WERI-Rb-1 (cell line): ENCODE results near the gene SLC19A2.

Experiments used
- DNase-seq: peaks from one replicate; pipeline ENCODE4 v3.0.0-alpha.2; 2020
- H3K27ac ChIP-seq: fragments of 250-450 bp; sonication (Bioruptor Pico); 2 replicates; pipeline ENCODE4 v1.5.1; 2020; ENCODE audit warnings: mild to moderate bottlenecking, moderate library complexity
- H3K27me3 ChIP-seq: fragments of 250-450 bp; sonication (Bioruptor Pico); 2 replicates; pipeline ENCODE4 v1.5.1; 2021; ENCODE audit warnings: mild to moderate bottlenecking, low read depth, moderate library complexity; ENCODE audit not compliant: insufficient read depth, severe bottlenecking
- H3K36me3 ChIP-seq: fragments of 250-450 bp; sonication (Bioruptor Pico); 2 replicates; pipeline ENCODE4 v1.5.1; 2020; ENCODE audit warnings: mild to moderate bottlenecking, moderate library complexity
- H3K4me3 ChIP-seq: 2 replicates; pipeline ENCODE4 v1.5.1; 2011; ENCODE audit warnings: low read depth, mild to moderate bottlenecking, control low read depth, low read length
- H3K9me3 ChIP-seq: fragments of 250-450 bp; sonication (Bioruptor Pico); 2 replicates; pipeline ENCODE4 v1.5.1; 2021; ENCODE audit warnings: mild to moderate bottlenecking, moderate library complexity; ENCODE audit not compliant: severe bottlenecking
- TF ChIP-seq, protein P1 (sequence below): IDR thresholded peaks from 2 replicates; pipeline ENCODE4 v1.5.1; 2011; ENCODE audit warnings: low read depth, mild to moderate bottlenecking, control low read depth, inconsistent platforms, low read length

SLC19A2 gene

DNA sequence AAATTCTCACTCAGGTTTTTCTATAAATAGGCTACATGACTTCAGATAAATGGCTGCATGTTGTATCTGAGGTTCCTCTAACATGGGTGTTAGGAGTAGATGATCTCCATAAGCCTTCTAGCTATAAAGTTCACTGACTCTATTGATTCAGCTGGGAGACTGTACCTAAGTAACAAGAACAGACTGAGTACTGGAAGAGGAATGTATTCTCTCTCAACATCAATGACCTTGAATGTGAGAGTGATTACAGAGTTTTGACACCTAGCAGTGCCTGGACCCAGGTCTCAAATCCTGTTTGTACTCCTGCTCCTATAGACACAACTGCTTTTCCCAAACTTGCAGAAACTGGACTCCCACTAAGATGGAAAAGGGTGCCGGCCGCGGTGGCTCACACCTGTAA is 8.6 kb upstream of the SLC19A2 start:
- TF ChIP-seq, protein P1, sequence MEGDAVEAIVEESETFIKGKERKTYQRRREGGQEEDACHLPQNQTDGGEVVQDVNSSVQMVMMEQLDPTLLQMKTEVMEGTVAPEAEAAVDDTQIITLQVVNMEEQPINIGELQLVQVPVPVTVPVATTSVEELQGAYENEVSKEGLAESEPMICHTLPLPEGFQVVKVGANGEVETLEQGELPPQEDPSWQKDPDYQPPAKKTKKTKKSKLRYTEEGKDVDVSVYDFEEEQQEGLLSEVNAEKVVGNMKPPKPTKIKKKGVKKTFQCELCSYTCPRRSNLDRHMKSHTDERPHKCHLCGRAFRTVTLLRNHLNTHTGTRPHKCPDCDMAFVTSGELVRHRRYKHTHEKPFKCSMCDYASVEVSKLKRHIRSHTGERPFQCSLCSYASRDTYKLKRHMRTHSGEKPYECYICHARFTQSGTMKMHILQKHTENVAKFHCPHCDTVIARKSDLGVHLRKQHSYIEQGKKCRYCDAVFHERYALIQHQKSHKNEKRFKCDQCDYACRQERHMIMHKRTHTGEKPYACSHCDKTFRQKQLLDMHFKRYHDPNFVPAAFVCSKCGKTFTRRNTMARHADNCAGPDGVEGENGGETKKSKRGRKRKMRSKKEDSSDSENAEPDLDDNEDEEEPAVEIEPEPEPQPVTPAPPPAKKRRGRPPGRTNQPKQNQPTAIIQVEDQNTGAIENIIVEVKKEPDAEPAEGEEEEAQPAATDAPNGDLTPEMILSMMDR: no peak
- H3K36me3 ChIP-seq: no peaks in the 10 kb centered on the region
- H3K4me3 ChIP-seq: no peak overlapping the region
- H3K9me3 ChIP-seq: no peaks in the 10 kb centered on the region
- no peak for DNase-seq
- H3K27me3 ChIP-seq: no peaks in the 10 kb centered on the region
- no peak overlapping the region for H3K27ac ChIP-seq

DNA sequence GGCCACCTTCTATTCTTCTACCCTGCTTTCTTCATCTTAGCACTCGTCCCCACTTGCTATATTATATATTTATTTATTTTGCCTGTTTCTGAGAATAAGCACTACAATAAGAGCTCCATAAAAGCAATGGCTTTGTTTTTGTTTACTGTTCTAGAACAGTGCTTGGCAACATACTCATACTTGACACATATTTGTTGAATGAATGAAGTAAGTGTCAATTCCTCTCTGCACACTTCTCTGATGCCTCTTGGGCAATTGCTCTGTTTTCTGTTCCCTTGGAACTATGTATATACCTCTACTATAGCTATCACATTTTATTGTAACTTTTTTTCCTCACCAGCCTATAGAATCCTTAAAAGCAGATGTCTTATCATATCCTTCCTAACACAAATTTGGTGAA is 7.5 kb upstream of the SLC19A2 start:
- DNase-seq: no peak
- Histone ChIP-seq H3K27me3 (no peaks in the 10 kb centered on the region), H3K36me3 (no peaks in the 10 kb centered on the region), H3K4me3 (no peak overlapping the region), H3K9me3 (no peaks in the 10 kb centered on the region), H3K27ac (no peak overlapping the region)
- TF ChIP-seq, protein P1: no peak

DNA sequence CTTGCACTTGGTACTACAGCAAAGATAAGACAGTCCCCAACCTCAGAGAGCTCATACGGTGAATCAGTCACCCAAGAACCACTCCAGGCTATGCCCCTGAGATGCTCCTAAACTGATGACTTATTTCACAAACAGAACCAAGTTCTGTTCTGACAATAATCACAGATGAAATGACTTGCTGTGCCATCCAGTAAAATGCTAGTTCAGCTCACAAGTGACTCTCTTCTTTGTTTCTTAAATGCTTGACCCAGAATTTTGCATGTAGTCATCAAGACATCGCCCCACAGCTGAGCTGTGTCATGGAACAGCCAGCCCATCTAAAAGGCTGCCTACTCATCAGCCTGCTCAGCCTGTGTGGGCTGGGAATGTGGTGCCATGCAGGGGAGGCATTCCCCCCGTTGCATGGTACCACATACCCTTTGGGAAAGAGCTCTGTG is 6.1 kb upstream of the SLC19A2 start:
- no peak for DNase-seq
- Histone ChIP-seq H3K27ac (no peak overlapping the region), H3K4me3 (no peak overlapping the region), H3K9me3 (no peaks in the 10 kb centered on the region), H3K27me3 (no peaks in the 10 kb centered on the region), H3K36me3 (no peaks in the 10 kb centered on the region)
- TF ChIP-seq, protein P1: no peak

DNA sequence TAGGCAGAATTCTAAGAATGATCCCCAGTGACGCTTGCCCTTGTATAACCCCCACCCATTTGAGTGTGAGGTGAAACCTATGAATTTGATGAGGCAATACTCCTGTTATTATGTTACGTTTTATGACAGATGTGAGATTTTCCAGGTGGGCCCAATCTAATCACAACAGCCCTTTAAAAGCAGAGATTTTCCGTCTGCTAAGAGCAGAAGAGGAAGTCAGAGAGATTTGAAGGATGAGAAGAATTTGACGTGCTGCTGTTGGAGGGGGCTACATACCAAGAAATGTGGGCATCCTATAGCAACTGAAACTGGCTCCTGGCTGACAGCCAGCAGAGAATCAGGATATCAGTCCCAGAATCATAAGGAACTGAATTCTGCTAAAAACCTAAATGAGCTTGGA is 2.4 kb upstream of the SLC19A2 start:
- no peak overlapping the region for H3K27ac ChIP-seq
- TF ChIP-seq, protein P1: no peak
- DNase-seq: no peak
- no peaks in the 10 kb centered on the region for H3K36me3 ChIP-seq
- no peaks in the 10 kb centered on the region for H3K9me3 ChIP-seq
- no peaks in the 10 kb centered on the region for H3K27me3 ChIP-seq
- H3K4me3 ChIP-seq: no peak overlapping the region

DNA sequence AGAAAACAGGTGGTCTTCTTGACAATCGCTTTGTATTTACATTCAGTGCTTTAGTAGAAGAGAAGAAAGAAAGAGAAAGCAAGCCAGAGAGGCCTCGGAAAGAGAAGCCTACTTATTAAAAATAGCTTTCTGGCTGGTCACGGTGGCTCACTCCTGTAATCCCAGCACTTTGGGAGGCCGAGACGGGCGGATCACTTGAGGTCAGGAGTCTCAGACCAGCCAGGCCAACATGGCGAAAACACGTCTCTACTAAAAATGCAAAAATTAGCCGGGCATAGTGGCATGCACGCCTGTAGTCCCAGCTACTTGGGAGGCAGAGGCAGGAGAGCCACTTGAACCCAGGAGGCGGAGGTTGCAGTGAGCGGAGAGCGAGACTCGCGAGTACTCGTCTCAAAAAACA is 1.8 kb upstream of the SLC19A2 start:
- peak; percentile 6 for DNase-seq
- Histone ChIP-seq H3K4me3 (no peak overlapping the region), H3K27ac (no peak overlapping the region), H3K27me3 (no peaks in the 10 kb centered on the region), H3K36me3 (no peaks in the 10 kb centered on the region), H3K9me3 (no peaks in the 10 kb centered on the region)
- TF ChIP-seq, protein P1: no peak

DNA sequence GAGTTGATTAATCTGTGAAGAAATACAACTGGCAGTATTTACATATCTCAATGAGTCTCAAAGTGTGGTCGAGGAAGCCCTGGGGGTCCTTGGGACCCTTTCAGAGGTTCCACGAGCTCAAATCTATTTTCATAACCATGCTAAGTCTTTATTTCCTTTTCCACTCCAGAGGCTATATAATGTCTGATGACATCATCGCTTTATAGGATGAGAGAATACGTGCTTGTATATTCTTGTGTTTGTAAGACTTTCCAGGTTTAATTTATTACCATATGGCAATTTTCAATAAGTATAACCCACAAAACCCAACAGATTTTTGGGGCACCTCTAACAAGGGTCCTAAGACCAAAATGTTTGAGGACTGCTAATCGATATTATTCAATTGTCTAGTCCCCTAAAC is 1.4 kb upstream of the SLC19A2 start:
- Histone ChIP-seq H3K9me3 (no peaks in the 10 kb centered on the region), H3K36me3 (no peaks in the 10 kb centered on the region), H3K27ac (no peak overlapping the region), H3K27me3 (no peaks in the 10 kb centered on the region), H3K4me3 (no peak overlapping the region)
- TF ChIP-seq, protein P1: no peak
- no peak for DNase-seq
